ENCODE data around the gene RGS10. TPM values are rescaled to one million over a fixed set of nuclear protein-coding genes. Genes with fewer than 3 reads are reported as not detected.
A peak's percentile ranks its signal among the peaks of the same experiment; 100 is the strongest.

RGS10 gene
- total and polyA plus RNA-seq, 9 of the 15 experiments (the other 6 are each of a cell fraction or from before 2014, with no cell fraction given) = 31.9 to 123 (median 62.1) TPM

- TF ChIP-seq ARID3A (IDR thresholded peaks at IDR 0.05; ENCODE audit: borderline replicate concordance, low read depth, low read length) (no peak), BDP1 (IDR thresholded peaks at IDR 0.05; ENCODE audit: insufficient read depth, insufficient read length) (no peak), EWSR1 (IDR thresholded peaks at IDR 0.05; ENCODE audit: borderline replicate concordance, low read depth, partially characterized antibody) (no peak), KDM5B (IDR thresholded peaks at IDR 0.05; ENCODE audit: insufficient replicate concordance, low read depth, low read length) (no peak), NCOR1 (IDR thresholded peaks at IDR 0.05) (peak; percentile 52; the same call in 1 of the 2 replicates), CBX5 (IDR thresholded peaks at IDR 0.05; ENCODE audit: borderline replicate concordance, low read depth) (no peak), ETS1 (conservative IDR thresholded peaks at IDR 0.05; ENCODE audit: control insufficient read depth, low read depth, low read length) (no peak), ZNF589 (CRISPR knock-in tag; IDR thresholded peaks at IDR 0.05; ENCODE audit: low read depth) (no peak), NUFIP1 (IDR thresholded peaks at IDR 0.05; ENCODE audit: partially characterized antibody) (no peak), GTF2B (IDR thresholded peaks at IDR 0.05; ENCODE audit: extremely low read depth, insufficient read length) (no peak), FOSL1 (tag; conservative IDR thresholded peaks at IDR 0.05) (no peak), CBFA2T2 (conservative IDR thresholded peaks at IDR 0.05) (peak; percentile 73), ZNF445 (CRISPR knock-in tag; IDR thresholded peaks at IDR 0.05; ENCODE audit: low read depth) (no peak), TAL1 (IDR thresholded peaks at IDR 0.05) (peak; percentile 61; the same call in 1 of the 2 replicates), PRDM10 (IDR thresholded peaks at IDR 0.05; ENCODE audit: partially characterized antibody) (no peak), EZH2 (IDR thresholded peaks at IDR 0.05; ENCODE audit: borderline replicate concordance, low read depth, low read length) (no peak), CBX3 (IDR thresholded peaks at IDR 0.05; ENCODE audit: borderline replicate concordance in 1 of 2, low read length in 2 of 2) (no peak), NEUROD1 (IDR thresholded peaks at IDR 0.05; ENCODE audit: borderline replicate concordance, low read depth, low read length, partially characterized antibody) (no peak), TBP (optimal IDR thresholded peaks at IDR 0.05; ENCODE audit: low read depth, low read length) (no peak), IRF9 (tag; IDR thresholded peaks at IDR 0.05) (no peak)
Observed at GRCh38 chr10:119515511-119516045, 26.9 kb downstream of the RGS10 start (continued).
